A549 (cell line): ENCODE results near the gene ENOPH1.

ENCODE experiments used
- EHMT2 ChIP-seq: fragments of 200-600 bp; sonication (generic); IDR thresholded peaks from 2 replicates; pipeline ENCODE4 v1.6.1; 2016; ENCODE audit warnings: antibody characterized with exemption, low read depth, mild to moderate bottlenecking, moderate library complexity
- EP300 ChIP-seq, 2 experiments: fragments of >200 bp; sonication (Bioruptor Twin); formaldehyde crosslinking; IDR thresholded peaks; 2 replicates in 1 of 2; 3 replicates in 1 of 2; pipeline ENCODE4 v1.6.1; 2016 to 2017
- JUN ChIP-seq, 2 experiments: fragments of >200 bp; sonication (Bioruptor Twin); formaldehyde crosslinking; IDR thresholded peaks; 2 replicates in 1 of 2; 3 replicates in 1 of 2; pipeline ENCODE4 v1.6.1; 2016 to 2017
- POLR2A ChIP-seq: IDR thresholded peaks from 2 replicates; pipeline ENCODE4 v1.6.1; 2012; ENCODE audit warnings: mild to moderate bottlenecking, low read length
- TF ChIP-seq, protein P1 (sequence below): fragments of >200 bp; sonication (Bioruptor Twin); formaldehyde crosslinking; IDR thresholded peaks from 3 replicates; pipeline ENCODE4 v1.5.1; 2016
- TF ChIP-seq, protein P2 (sequence below): fragments of 450-650 bp; IDR thresholded peaks from 2 replicates; pipeline ENCODE4 v1.6.1; 2014; ENCODE audit warnings: antibody characterized with exemption

DNA sequence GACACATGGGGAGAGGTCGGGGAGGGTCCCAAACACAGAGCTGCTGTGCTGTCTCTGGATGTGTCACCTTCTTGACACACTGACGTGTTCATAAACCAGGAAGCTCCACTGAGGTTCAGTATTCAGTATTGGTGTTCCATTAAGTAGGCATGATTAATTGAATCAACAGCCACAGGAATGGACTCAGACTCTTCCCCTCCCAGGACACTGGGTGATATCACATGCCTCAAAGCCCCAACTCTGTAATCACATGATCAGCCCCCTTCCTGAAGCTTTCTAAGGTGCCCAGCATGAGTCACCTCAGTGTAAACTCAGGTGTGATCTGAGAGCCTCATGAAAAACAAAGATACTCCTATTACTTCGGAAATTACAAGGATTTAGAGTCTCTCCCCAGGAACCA is 35.5 kb upstream of the ENOPH1 start:
- TF ChIP-seq, protein P1, sequence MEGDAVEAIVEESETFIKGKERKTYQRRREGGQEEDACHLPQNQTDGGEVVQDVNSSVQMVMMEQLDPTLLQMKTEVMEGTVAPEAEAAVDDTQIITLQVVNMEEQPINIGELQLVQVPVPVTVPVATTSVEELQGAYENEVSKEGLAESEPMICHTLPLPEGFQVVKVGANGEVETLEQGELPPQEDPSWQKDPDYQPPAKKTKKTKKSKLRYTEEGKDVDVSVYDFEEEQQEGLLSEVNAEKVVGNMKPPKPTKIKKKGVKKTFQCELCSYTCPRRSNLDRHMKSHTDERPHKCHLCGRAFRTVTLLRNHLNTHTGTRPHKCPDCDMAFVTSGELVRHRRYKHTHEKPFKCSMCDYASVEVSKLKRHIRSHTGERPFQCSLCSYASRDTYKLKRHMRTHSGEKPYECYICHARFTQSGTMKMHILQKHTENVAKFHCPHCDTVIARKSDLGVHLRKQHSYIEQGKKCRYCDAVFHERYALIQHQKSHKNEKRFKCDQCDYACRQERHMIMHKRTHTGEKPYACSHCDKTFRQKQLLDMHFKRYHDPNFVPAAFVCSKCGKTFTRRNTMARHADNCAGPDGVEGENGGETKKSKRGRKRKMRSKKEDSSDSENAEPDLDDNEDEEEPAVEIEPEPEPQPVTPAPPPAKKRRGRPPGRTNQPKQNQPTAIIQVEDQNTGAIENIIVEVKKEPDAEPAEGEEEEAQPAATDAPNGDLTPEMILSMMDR = no peak
- TF ChIP-seq EP300 (IDR thresholded peaks at IDR 0.05) (no peak), EHMT2 (no peak), POLR2A (no peak), JUN (IDR thresholded peaks at IDR 0.05) (no peak)
- TF ChIP-seq, protein P2, sequence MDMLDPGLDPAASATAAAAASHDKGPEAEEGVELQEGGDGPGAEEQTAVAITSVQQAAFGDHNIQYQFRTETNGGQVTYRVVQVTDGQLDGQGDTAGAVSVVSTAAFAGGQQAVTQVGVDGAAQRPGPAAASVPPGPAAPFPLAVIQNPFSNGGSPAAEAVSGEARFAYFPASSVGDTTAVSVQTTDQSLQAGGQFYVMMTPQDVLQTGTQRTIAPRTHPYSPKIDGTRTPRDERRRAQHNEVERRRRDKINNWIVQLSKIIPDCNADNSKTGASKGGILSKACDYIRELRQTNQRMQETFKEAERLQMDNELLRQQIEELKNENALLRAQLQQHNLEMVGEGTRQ = no peak
